ENCODE data around the gene USP13.

GRCh38 chr3:179828738-179829137 lies 175.9 kb downstream of the USP13 start:
- TF ChIP-seq CTCF (IDR thresholded peaks at IDR 0.05) (no peak), POLR2A (IDR thresholded peaks at IDR 0.05) (no peak)

All from right lobe of liver (tissue), 4 donors.